ENCODE measurements around the gene IHH.

IHH gene

GRCh38 chr2:219042750-219043149 is 18.0 kb downstream of the IHH start:
- no peaks in the 10 kb centered on the region for H3K4me1 ChIP-seq (ENCODE audit: low read depth, poor library complexity, severe bottlenecking)
- no peak for TF ChIP-seq CTCF (conservative IDR thresholded peaks at IDR 0.05; ENCODE audit: low read depth, low read length)

GRCh38 chr2:219042157-219042556 is 18.6 kb downstream of the IHH start:
- H3K4me2 ChIP-seq, result no peak overlapping the region
- TF ChIP-seq CTCF (conservative IDR thresholded peaks at IDR 0.05; ENCODE audit: low read depth, low read length), result no peak
- H3K27me3 ChIP-seq (ENCODE audit: insufficient read depth, low read depth), result peaks cover 63% of the 10 kb centered on the region
- H2AFZ ChIP-seq (ENCODE audit: low read depth), result no peak overlapping the region
- H3K4me3 ChIP-seq (IDR thresholded peaks at IDR 0.05; ENCODE audit: insufficient read depth, low read depth, low read length), result no peak overlapping the region
- H3K79me2 ChIP-seq (ENCODE audit: insufficient read depth, low read depth), result no peaks in the 10 kb centered on the region
- H4K20me1 ChIP-seq (ENCODE audit: insufficient read depth), result no peaks in the 10 kb centered on the region
- H3K4me1 ChIP-seq (ENCODE audit: low read depth, poor library complexity, severe bottlenecking), result no peaks in the 10 kb centered on the region
- H3K9ac ChIP-seq, result no peak overlapping the region
- H3K27ac ChIP-seq, result no peak overlapping the region
- no peaks in the 10 kb centered on the region for H3K36me3 ChIP-seq (ENCODE audit: insufficient read depth)

More at GRCh38 chr2:219042750-219043149, 18.0 kb downstream of the IHH start:
- no peak overlapping the region for H3K27ac ChIP-seq
- H3K36me3 ChIP-seq (ENCODE audit: insufficient read depth), result no peaks in the 10 kb centered on the region
- no peak overlapping the region for H3K4me3 ChIP-seq (IDR thresholded peaks at IDR 0.05; ENCODE audit: insufficient read depth, low read depth, low read length)
- H3K79me2 ChIP-seq (ENCODE audit: insufficient read depth, low read depth), result no peaks in the 10 kb centered on the region
- H3K4me2 ChIP-seq, result no peak overlapping the region
- peaks cover 63% of the 10 kb centered on the region for H3K27me3 ChIP-seq (ENCODE audit: insufficient read depth, low read depth)
- no peak overlapping the region for H3K9ac ChIP-seq
- H2AFZ ChIP-seq (ENCODE audit: low read depth), result no peak overlapping the region
- no peaks in the 10 kb centered on the region for H4K20me1 ChIP-seq (ENCODE audit: insufficient read depth)

DNA sequence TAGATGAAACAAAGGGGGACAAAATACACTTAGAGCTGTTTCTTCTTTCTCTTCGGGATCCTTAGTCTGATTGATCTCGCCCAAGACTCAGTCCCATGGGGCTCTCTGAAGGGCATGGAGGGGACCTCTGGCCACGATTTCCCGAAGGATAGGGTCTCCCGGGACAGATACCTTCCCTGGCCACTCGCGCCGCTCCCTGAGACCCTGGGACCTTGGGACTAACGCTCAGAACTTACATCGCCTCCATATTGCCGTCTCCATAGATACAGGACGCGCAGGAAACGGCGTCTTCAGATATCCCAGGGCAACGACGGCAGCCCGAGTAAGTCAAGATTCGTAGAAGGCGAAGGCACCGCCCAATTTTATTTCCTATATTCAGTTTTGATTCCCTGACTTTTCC is 19.5 kb downstream of the IHH start, which contains the start of gene CFAP65:
CFAP65 (minus strand) TSS at position 265 of the 400 bp plus-strand sequence. CDS start 2,468 bp downstream, outside the sequence.
- TF ChIP-seq CTCF (conservative IDR thresholded peaks at IDR 0.05; ENCODE audit: low read depth, low read length), result no peak
- H3K36me3 ChIP-seq (ENCODE audit: insufficient read depth), result no peaks in the 10 kb centered on the region
- no peak within 1 kb of the TSS for H3K4me2 ChIP-seq
- H3K4me3 ChIP-seq (IDR thresholded peaks at IDR 0.05; ENCODE audit: insufficient read depth, low read depth, low read length), result no peak within 1 kb of the TSS
- no peak within 1 kb of the TSS for H2AFZ ChIP-seq (ENCODE audit: low read depth)
- H4K20me1 ChIP-seq (ENCODE audit: insufficient read depth), result no peaks in the 10 kb centered on the region
- H3K4me1 ChIP-seq (ENCODE audit: low read depth, poor library complexity, severe bottlenecking), result no peaks in the 10 kb centered on the region
- H3K79me2 ChIP-seq (ENCODE audit: insufficient read depth, low read depth), result no peaks in the 10 kb centered on the region
- H3K9ac ChIP-seq, result no peak within 1 kb of the TSS
- no peak within 1 kb of the TSS for H3K27ac ChIP-seq
- H3K27me3 ChIP-seq (ENCODE audit: insufficient read depth, low read depth), result peaks cover 66% of the 10 kb centered on the region

DNA sequence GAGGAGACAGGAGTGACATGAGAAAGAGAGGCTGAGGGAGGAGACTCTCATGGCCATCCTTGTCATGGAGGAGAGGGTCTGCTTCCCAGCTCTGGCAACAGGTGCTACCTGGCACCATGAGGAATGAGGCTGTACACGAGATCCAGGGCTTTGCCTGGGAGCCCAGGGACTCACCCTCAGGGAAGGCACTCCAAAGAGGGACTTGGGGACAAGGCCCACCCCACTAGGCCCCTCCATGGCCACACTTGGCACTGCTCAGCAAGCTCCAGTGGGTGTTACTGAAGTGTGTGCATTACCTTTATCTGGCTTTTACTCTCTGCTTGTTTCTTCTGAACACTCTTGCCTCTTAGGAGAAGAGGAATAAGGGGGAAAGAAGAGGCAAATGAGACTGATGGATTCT is 22.1 kb downstream of the IHH start:
- H3K4me1 ChIP-seq (ENCODE audit: low read depth, poor library complexity, severe bottlenecking), result no peaks in the 10 kb centered on the region
- H3K9ac ChIP-seq, result no peak overlapping the region
- H3K4me3 ChIP-seq (IDR thresholded peaks at IDR 0.05; ENCODE audit: insufficient read depth, low read depth, low read length), result no peak overlapping the region
- no peaks in the 10 kb centered on the region for H4K20me1 ChIP-seq (ENCODE audit: insufficient read depth)
- no peak for TF ChIP-seq CTCF (conservative IDR thresholded peaks at IDR 0.05; ENCODE audit: low read depth, low read length)
- H3K79me2 ChIP-seq (ENCODE audit: insufficient read depth, low read depth), result no peaks in the 10 kb centered on the region
- peaks cover 64% of the 10 kb centered on the region for H3K27me3 ChIP-seq (ENCODE audit: insufficient read depth, low read depth)
- H3K36me3 ChIP-seq (ENCODE audit: insufficient read depth), result no peaks in the 10 kb centered on the region
- no peak overlapping the region for H2AFZ ChIP-seq (ENCODE audit: low read depth)
- H3K27ac ChIP-seq, result no peak overlapping the region
- H3K4me2 ChIP-seq, result no peak overlapping the region
